Daoy (cell line): Measurements from ENCODE around the gene RAB21. TPM values are rescaled to one million over a fixed set of nuclear protein-coding genes. Genes with fewer than 3 reads are reported as not detected.

Experiments used
- DNase-seq: peaks from one replicate; pipeline ENCODE4 v3.0.0-alpha.2; 2015; ENCODE audit warnings: low read depth
- total RNA-seq: library from RNA; depleted of rRNA; stranded (reverse); fragments of >200 nt; shearing (Covaris generic); gene quantifications from 2 replicates; pipeline ENCODE4 v1.2.3, GENCODE V29; 2014; rRNA removed

Gene RAB21
- 50.6 and 51.0 TPM in 2 replicates for total RNA-seq

- DNase-seq = peak; percentile 99
Observed at GRCh38 chr12:71754461-71755145, at the start of gene RAB21. Gene RAB21 (plus strand): TSS chr12:71754863. CDS start chr12:71755130, 267 bp downstream.

GRCh38 chr12:71704920-71705319 is 49.7 kb upstream of the RAB21 start:
- DNase-seq = no peak

- DNase-seq = no peak
Observed at GRCh38 chr12:71708658-71709057, 46.0 kb upstream of the RAB21 start.

- peak; percentile 93 for DNase-seq
Observed at GRCh38 chr12:71710276-71711125, 44.2 kb upstream of the RAB21 start.

- no peak for DNase-seq
Observed at GRCh38 chr12:71718611-71719010, 36.1 kb upstream of the RAB21 start.

- DNase-seq = no peak
Observed at GRCh38 chr12:71719647-71720370, 34.9 kb upstream of the RAB21 start.

- DNase-seq = no peak
Observed at GRCh38 chr12:71721783-71722505, 32.7 kb upstream of the RAB21 start.

GRCh38 chr12:71725011-71725410 is 29.7 kb upstream of the RAB21 start:
- no peak for DNase-seq

GRCh38 chr12:71726548-71726947 is 28.1 kb upstream of the RAB21 start:
- DNase-seq = no peak

GRCh38 chr12:71727958-71728357 is 26.7 kb upstream of the RAB21 start:
- DNase-seq = no peak

GRCh38 chr12:71730936-71731335 is 23.7 kb upstream of the RAB21 start:
- peak; percentile 38 for DNase-seq

GRCh38 chr12:71731439-71732356 is 23.0 kb upstream of the RAB21 start:
- peak; percentile 66 for DNase-seq

GRCh38 chr12:71732357-71732712 is 22.3 kb upstream of the RAB21 start:
- DNase-seq = no peak

GRCh38 chr12:71737197-71737596 is 17.5 kb upstream of the RAB21 start:
- DNase-seq = no peak

GRCh38 chr12:71742998-71743397 is 11.7 kb upstream of the RAB21 start:
- DNase-seq = no peak

- no peak for DNase-seq
Observed at GRCh38 chr12:71744522-71745300, 10.0 kb upstream of the RAB21 start.

GRCh38 chr12:71746974-71747611 is 7.6 kb upstream of the RAB21 start:
- DNase-seq = peak; percentile 59

GRCh38 chr12:71748081-71748850 is 6.4 kb upstream of the RAB21 start:
- no peak for DNase-seq

- no peak for DNase-seq
Observed at GRCh38 chr12:71749666-71750065, 5.0 kb upstream of the RAB21 start.
